Heart left ventricle (tissue), 16 donors: ENCODE measurements around the gene MDH2. TPM values are rescaled to one million over a fixed set of nuclear protein-coding genes. Genes with fewer than 3 reads are reported as not detected.
"Not testable (repeated sequence)": the region's sequence is repeated elsewhere in the genome, so short reads cannot be mapped to it uniquely, and the experiment has no call there.

Experiments
- ATAC-seq, 4 donors: fragments of 200-7000 bp; cut with Tn5 transposase; one replicate each; pipeline ENCODE4 v1.9.1; 2020 to 2022; ENCODE audit warnings: moderate library complexity in 4 of 4, mild to moderate bottlenecking in 3 of 4, moderate number of reproducible peaks in 1 of 4
- DNase-seq, 5 donors: peaks; one replicate each; pipeline ENCODE4 v3.0.0-alpha.2; 2020
- H3K27ac ChIP-seq, 12 donors: fragments of 200-600 bp; sonication (generic) in 4 of 12; one replicate each; pipeline versions ENCODE4 v1.5.0 to v1.8.0; 2016 to 2022; ENCODE audit warnings: mild to moderate bottlenecking in 2 of 12
- H3K27me3 ChIP-seq, 9 donors: fragments of 200-600 bp; sonication (generic) in 2 of 9; one replicate each; pipeline versions ENCODE4 v1.5.1 to v1.8.0; 2016 to 2022; ENCODE audit warnings: mild to moderate bottlenecking in 3 of 9
- H3K36me3 ChIP-seq, 9 donors: fragments of 200-600 bp; sonication (generic) in 2 of 9; one replicate each; pipeline versions ENCODE4 v1.5.0 to v1.8.0; 2018 to 2022; ENCODE audit warnings: mild to moderate bottlenecking in 2 of 9
- H3K4me1 ChIP-seq, 12 donors: fragments of 200-600 bp; sonication (generic) in 4 of 12; one replicate each; pipeline versions ENCODE4 v1.5.0 to v1.8.0; 2016 to 2022; ENCODE audit warnings: mild to moderate bottlenecking in 3 of 12
- H3K4me3 ChIP-seq, 12 donors: fragments of 200-600 bp; sonication (generic) in 4 of 12; one replicate each; pipeline versions ENCODE4 v1.5.0 to v1.8.0; 2017 to 2022; ENCODE audit warnings: mild to moderate bottlenecking in 9 of 12, moderate library complexity in 4 of 12
- H3K9me3 ChIP-seq, 12 donors: fragments of 200-600 bp; sonication (generic) in 4 of 12; one replicate each; pipeline versions ENCODE4 v1.5.0 to v1.8.0; 2016 to 2022; ENCODE audit warnings: mild to moderate bottlenecking in 1 of 12
- POLR2A ChIP-seq, 2 donors: fragments of 450-650 bp; IDR thresholded peaks; one replicate each; pipeline ENCODE4 v1.6.1; 2017; ENCODE audit warnings: antibody characterized with exemption in 2 of 2, mild to moderate bottlenecking in 2 of 2, moderate library complexity in 2 of 2
- WGBS, 4 donors: extraction: QIAGEN DNeasy Blood & Tissue Kit in 2 of 4; methylation state at CpG; one replicate each; pipeline versions ENCODE4 v1.1.5 to v1.1.7; 2013 to 2018; 5-methylcytosine and 5-hydroxymethylcytosine counted together
- intact Hi-C, 10 donors: fragments of 100-400 bp; cut with DNase I; formaldehyde crosslinking; loops; one replicate each; pipeline versions ENCODE4 v1.11.1 to v1.14.2; 2022
- polyA plus RNA-seq, 2 donors: library from polyadenylated mRNA; stranded (reverse); fragments of 200-250 nt; gene quantifications; one replicate each; pipeline ENCODE4 v1.2.3, GENCODE V29; 2013
- total RNA-seq, 9 donors: library from RNA; depleted of rRNA in 2 of 9; stranded (reverse); fragments of >200 nt in 2 of 9; fragmentation: NEBNext Ultra II Directional in 3 of 9; extraction: Animal tissue kit (Norgen Biotek cat#: 25700) in 3 of 9; gene quantifications; one replicate each; pipeline versions ENCODE4 v1.1.0 to v1.2.4, GENCODE V29; 2016 to 2023
- TF ChIP-seq, protein P1 (sequence below), 12 donors: fragments of 200-600 bp; sonication (generic) in 4 of 12; IDR thresholded peaks; one replicate each; pipeline versions ENCODE4 v1.5.0 to v1.8.0; 2018 to 2022; ENCODE audit warnings: antibody characterized with exemption in 12 of 12, mild to moderate bottlenecking in 5 of 12
- donor health status: ischemic (EF 13 %, LVEDD 7.1; RV severe dilation, severe dysfunction).
- donor health status: healthy with polysubstance abuse.
- donor health status: DM: no; HTN: yes; CAD: no.
- donor health status: DM: no; HTN: no; CAD: no.
- donor health status: ischemic (EF 25% LVEDD 6.9; RV normal size, moderate dysfunction).
- donor health status: ischemic (EF 25% LVEDD 5.7; RV mildly dilated, moderate dysfunction).
- donor health status: healthy.
- donor health status: DM: yes; HTN: yes; CAD: no.
- donor health status: ischemic (EF 35%, LVEDD 5.7; RV mildly dilated, moderate dysfunction).
- donor health status: nonischemic (EF 11% LVEDD 7.7; RV severe dilation, severe dysfunction).
- donor health status: DM: yes; HTN: yes; CAD: no.
- donor health status: PGD.
- donor health status: ischemic (EF 29% LVEDD 5.4; RV normal size, mild dysfunction).
- donor health status: nonischemic (EF 23%, LVEDD 6.1; RV moderate dilation, normal function).

MDH2 gene
- total and polyA plus RNA-seq, 11 donors = 140 to 591 (median 393) TPM

DNA sequence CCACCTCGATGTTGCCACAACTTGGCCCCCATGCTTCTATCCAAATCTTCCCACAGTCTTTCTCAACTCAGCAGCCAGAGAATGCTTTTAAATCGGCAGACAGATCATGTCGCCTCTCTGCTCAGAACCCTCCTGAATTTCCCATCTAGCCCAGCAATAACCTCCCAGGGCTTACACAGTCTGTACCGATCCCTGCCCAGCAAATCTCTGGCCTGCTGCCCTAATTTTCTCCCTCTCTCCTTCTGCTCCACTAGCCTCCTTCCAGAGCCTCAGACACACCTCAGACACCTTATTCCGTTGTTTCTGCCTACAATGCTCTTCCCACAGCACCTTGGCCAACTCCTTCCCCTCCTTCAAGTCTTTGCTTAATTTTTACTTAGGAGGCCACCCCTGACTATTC is 32.3 kb downstream of the MDH2 start:
- Histone ChIP-seq H3K27me3 (no peaks in the 10 kb centered on the region), H3K4me1 (peaks cover 0 to 6% (median 0%) of the 10 kb centered on the region in 12 donors), H3K9me3 (peaks cover 0 to 10% (median under 1%) of the 10 kb centered on the region in 12 donors), H3K4me3 (no peak overlapping the region), H3K36me3 (no peaks in the 10 kb centered on the region), H3K27ac (no peak overlapping the region)
- ATAC-seq (no peak), DNase-seq (no peak)
- 69 to 75% (median 71%) methylated on average over 5 of the region's 5 CpGs for WGBS, 4 donors
- intact Hi-C loops = no loop called here
- TF ChIP-seq POLR2A (IDR thresholded peaks at IDR 0.05) = no peak
- TF ChIP-seq, protein P1, sequence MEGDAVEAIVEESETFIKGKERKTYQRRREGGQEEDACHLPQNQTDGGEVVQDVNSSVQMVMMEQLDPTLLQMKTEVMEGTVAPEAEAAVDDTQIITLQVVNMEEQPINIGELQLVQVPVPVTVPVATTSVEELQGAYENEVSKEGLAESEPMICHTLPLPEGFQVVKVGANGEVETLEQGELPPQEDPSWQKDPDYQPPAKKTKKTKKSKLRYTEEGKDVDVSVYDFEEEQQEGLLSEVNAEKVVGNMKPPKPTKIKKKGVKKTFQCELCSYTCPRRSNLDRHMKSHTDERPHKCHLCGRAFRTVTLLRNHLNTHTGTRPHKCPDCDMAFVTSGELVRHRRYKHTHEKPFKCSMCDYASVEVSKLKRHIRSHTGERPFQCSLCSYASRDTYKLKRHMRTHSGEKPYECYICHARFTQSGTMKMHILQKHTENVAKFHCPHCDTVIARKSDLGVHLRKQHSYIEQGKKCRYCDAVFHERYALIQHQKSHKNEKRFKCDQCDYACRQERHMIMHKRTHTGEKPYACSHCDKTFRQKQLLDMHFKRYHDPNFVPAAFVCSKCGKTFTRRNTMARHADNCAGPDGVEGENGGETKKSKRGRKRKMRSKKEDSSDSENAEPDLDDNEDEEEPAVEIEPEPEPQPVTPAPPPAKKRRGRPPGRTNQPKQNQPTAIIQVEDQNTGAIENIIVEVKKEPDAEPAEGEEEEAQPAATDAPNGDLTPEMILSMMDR (IDR thresholded peaks at IDR 0.05) = no peak

- H3K4me1 ChIP-seq, intact Hi-C loops, DNase-seq, H3K4me3 ChIP-seq, H3K27ac ChIP-seq, H3K27me3 ChIP-seq, H3K36me3 ChIP-seq, ATAC-seq, H3K9me3 ChIP-seq: not testable (repeated sequence)
- 86 to 95% (median 89%) methylated on average over 2 of the region's 2 CpGs for WGBS, 4 donors
Measured at GRCh38 chr7:76084115-76084514, 36.2 kb downstream of the MDH2 start.

DNA sequence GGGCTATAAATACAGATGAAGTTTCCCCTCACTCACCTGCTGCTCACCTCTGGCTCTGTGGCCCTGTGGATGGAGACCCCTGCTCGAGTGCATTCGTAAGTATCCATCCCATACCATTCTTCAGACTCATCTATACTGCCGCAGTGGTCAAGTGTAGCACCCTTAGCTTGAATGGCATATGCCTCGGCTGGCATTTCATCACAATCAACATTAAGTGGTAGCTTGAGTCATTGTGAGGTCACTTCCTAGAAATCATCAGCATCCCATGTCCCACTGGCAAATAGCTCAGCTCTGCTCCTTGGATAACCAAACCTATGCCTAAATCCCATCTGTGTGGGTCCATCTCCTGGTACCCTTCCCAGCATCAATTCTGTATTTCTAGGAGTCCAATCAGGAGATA is 38.2 kb downstream of the MDH2 start:
- Histone ChIP-seq H3K4me3 (no peak overlapping the region), H3K27me3 (peaks cover 0 to 3% (median 0%) of the 10 kb centered on the region in 9 donors), H3K36me3 (no peaks in the 10 kb centered on the region), H3K9me3 (no peaks in the 10 kb centered on the region), H3K27ac (no peak overlapping the region), H3K4me1 (peaks cover 0 to 3% (median 0%) of the 10 kb centered on the region in 12 donors)
- ATAC-seq (no peak), DNase-seq (no peak)
- TF ChIP-seq POLR2A (IDR thresholded peaks at IDR 0.05) = no peak
- TF ChIP-seq, protein P1 (IDR thresholded peaks at IDR 0.05) = no peak
- WGBS, 4 donors = 90 to 98% (median 91%) methylated on average over 4 of the region's 4 CpGs
- intact Hi-C loops = no loop called here

GRCh38 chr7:76087362-76087791 is 39.5 kb downstream of the MDH2 start:
- DNase-seq, H3K4me1 ChIP-seq, H3K27me3 ChIP-seq, ATAC-seq, H3K36me3 ChIP-seq, H3K9me3 ChIP-seq, H3K27ac ChIP-seq, intact Hi-C loops, H3K4me3 ChIP-seq: not testable (repeated sequence)
- WGBS, 4 donors = 38 to 62% (median 55%) methylated on average over 5 of the region's 5 CpGs

DNA sequence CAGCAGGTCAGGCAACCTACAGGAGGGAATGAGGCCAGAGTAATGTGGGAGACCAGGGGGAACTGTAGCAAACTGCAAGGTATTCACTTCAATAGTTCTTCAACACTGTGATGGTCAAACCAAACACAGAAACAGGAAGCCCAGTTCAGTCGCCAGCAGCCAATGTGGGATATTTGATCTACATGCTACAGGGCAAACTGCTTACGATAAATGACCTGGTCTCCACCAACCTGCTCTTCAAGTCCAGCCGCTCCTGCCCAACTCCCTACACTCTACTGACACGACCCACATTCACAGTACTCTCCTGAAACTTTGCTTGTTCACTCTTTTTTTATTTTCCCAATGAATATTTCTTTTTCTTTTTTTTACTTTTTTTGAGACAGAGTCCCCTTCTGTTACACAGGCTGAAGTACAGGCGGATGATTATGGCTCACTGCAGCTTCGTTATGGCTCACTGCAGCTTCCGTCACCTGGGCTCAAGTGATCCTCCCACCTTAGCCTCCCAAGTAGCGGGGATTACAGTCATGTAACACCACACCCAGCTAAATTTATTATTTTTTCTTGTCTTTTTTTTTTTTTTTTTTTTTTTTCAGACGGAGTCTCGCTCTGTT is 42.1 kb downstream of the MDH2 start:
- H3K27ac ChIP-seq = no peak overlapping the region
- H3K27me3 ChIP-seq = peaks cover 0 to 3% (median 0%) of the 10 kb centered on the region in 9 donors
- ATAC-seq (no peak), DNase-seq (no peak)
- H3K4me3 ChIP-seq = no peak overlapping the region
- H3K36me3 ChIP-seq = no peaks in the 10 kb centered on the region
- WGBS, 4 donors = 82 to 90% (median 88%) methylated on average over 10 of the region's 10 CpGs
- intact Hi-C loops = no loop called here
- TF ChIP-seq, protein P1 (IDR thresholded peaks at IDR 0.05) = no peak
- no peak for TF ChIP-seq POLR2A (IDR thresholded peaks at IDR 0.05)
- H3K9me3 ChIP-seq = no peaks in the 10 kb centered on the region
- H3K4me1 ChIP-seq = no peaks in the 10 kb centered on the region
